ENCODE measurements around the gene RNF224.

RNF224 gene

DNA sequence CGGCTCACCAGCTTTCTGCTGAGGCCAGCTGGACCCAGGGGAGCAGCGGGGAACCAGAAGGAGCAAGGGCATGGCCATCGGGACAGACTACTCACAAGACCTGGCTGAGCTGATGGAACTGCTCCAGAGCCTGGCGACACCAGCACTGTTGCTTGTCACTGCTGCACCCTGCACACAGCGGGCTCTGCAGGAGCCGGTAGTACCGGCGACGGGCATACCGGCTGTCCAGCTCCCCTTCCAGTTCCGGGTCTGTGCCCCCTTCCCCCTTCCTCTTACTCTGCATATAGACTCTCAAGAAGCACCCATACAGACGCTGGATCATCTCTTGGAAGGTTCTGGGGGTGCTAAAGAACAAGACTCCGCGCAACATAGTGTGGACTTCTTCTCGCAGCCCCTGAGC, 39.9 kb upstream of the RNF224 start:
- Histone ChIP-seq H3K4me1 (ENCODE audit: control insufficient read depth, insufficient read depth, low read length) (peaks cover 24% of the 10 kb centered on the region), H3K9ac (ENCODE audit: low read length) (no peak overlapping the region), H3K27me3 (ENCODE audit: control insufficient read depth, insufficient read depth, low read length) (no peaks in the 10 kb centered on the region), H3K27ac (ENCODE audit: low read depth, low read length) (no peak overlapping the region), H3K4me3 (ENCODE audit: low read length) (peak overlapping the region; percentile 90), H3K36me3 (ENCODE audit: control insufficient read depth, insufficient read depth, low read length) (peaks cover 39% of the 10 kb centered on the region)

DNA sequence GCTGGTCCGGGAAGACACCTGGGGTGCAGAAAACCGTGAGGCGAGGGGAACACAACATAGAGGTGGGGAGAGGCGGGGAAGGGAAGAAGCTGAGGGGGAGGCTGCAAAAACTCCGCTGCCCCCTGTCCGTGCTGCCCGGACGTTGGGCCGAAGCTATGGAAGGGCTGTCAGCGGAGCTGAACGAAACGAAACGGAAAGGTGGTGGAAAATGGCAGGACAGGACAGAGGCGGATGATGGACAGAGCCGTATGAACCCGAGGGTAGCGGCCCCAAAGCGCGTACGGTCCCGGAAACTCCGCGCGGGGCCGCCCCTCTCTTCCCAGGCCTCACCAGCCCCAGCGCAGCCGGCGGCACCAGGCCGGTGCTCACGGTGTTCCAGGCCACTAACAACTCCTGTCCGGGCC, 39.2 kb upstream of the RNF224 start:
- Histone ChIP-seq H3K36me3 (ENCODE audit: control insufficient read depth, insufficient read depth, low read length) (peaks cover 32% of the 10 kb centered on the region), H3K4me3 (ENCODE audit: low read length) (peak overlapping the region; percentile 90), H3K9ac (ENCODE audit: low read length) (peak overlapping the region; percentile 66), H3K27me3 (ENCODE audit: control insufficient read depth, insufficient read depth, low read length) (no peaks in the 10 kb centered on the region), H3K4me1 (ENCODE audit: control insufficient read depth, insufficient read depth, low read length) (peaks cover 24% of the 10 kb centered on the region), H3K27ac (ENCODE audit: low read depth, low read length) (peak overlapping the region; percentile 91)

DNA sequence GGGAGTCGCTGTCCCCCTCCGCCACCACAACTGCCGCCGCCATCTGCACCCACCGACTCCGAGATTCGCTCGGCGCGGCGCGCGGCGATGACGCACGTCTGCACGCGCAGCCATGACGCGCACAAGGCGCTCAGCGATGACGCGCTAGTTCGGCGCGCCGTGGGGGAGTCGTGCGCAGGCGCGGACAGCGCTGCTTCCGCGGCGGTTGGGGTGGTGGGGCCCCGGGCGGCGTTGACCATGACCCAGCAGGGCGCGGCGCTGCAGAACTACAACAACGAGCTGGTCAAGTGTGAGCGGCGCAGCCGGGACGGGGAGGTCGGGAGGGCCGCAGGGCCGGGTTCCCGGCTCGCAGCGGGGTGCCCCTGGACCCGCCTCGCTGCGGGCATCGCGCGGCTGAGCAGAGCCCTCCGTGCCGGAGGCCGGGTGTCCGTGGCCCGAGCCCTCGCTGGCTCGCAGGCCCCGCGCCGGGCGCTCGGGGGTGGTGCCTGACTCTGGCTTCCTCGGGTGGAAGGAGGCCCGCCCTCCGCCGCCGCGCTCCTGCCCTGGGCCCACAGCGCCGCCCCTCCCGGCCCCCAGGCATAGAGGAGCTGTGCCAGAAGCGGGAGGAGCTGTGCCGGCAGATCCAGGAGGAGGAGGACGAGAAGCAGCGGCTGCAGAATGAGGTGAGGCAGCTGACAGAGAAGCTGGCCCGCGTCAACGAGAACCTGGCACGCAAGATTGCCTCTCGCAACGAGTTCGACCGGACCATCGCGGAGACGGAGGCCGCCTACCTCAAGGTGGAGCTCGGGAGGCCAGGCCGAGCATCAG, 38.6 kb upstream of the RNF224 start, which contains the start of the genes ANAPC2 and SSNA1:
TSS of gene ANAPC2 (minus strand) at position 71 of the 807 bp plus-strand sequence. CDS start at position 43, 28 bp downstream.
TSS of gene SSNA1 (plus strand) at position 187 of the 807 bp plus-strand sequence. CDS start at position 238, 51 bp downstream.
- Histone ChIP-seq H3K4me3 (ENCODE audit: low read length) (peak within 1 kb of the TSS; percentile 92), H3K36me3 (ENCODE audit: control insufficient read depth, insufficient read depth, low read length) (peaks cover 26% of the 10 kb centered on the region), H3K4me1 (ENCODE audit: control insufficient read depth, insufficient read depth, low read length) (peaks cover 24% of the 10 kb centered on the region), H3K9ac (ENCODE audit: low read length) (peak within 1 kb of the TSS; percentile 90), H3K27ac (ENCODE audit: low read depth, low read length) (peak within 1 kb of the TSS; percentile 91), H3K27me3 (ENCODE audit: control insufficient read depth, insufficient read depth, low read length) (no peaks in the 10 kb centered on the region)

DNA sequence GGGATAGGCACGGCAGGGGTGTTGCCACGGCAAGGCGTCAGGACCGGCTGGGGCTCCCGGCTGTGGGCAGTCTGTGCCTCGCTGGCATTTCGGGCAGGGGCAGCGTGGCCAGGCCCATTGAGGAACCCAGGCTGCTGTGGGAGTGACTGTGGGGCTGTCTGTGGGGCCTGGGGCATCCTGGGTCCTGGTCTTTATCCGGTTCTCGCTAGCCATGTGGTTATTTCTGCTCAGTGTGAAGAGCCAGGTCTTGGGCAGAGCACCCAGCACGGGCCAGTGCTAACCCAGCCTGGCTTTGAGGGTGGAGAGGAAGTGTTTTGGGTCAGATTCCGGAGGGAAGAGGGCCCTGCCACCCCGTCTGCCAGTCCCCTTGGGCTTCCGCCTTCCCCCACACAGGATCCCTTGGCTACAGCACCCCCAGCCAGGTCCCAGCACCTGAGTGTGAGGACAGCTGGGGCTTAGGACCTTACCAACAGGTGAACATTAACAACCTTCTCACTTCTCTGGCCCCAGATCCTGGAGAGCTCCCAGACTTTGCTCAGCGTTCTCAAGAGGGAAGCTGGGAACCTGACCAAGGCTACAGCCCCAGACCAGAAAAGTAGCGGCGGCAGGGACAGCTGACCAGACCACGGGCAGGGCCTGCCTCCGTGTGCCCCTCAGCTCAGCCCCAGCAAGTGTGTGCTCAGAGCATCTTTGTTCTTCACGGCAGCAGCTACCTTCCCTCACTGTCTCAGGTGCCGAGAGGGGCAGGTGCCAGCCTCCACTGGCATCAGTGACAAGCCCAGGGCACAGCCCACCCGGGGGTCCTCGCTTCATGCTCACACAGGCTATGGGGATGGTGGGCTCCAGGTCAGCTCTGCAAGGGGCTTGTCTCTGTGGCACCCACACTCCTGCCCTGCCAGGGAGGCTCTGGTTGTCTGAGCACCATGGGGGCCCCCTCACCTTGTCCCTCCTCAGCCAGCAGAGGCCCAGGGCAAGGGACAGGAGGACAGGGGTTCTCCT, 37.7 kb upstream of the RNF224 start:
- H3K9ac ChIP-seq (ENCODE audit: low read length), result peak overlapping the region; percentile 58
- peaks cover 24% of the 10 kb centered on the region for H3K4me1 ChIP-seq (ENCODE audit: control insufficient read depth, insufficient read depth, low read length)
- H3K27ac ChIP-seq (ENCODE audit: low read depth, low read length), result peak overlapping the region; percentile 91
- no peaks in the 10 kb centered on the region for H3K27me3 ChIP-seq (ENCODE audit: control insufficient read depth, insufficient read depth, low read length)
- H3K36me3 ChIP-seq (ENCODE audit: control insufficient read depth, insufficient read depth, low read length), result peaks cover 24% of the 10 kb centered on the region
- peak overlapping the region; percentile 92 for H3K4me3 ChIP-seq (ENCODE audit: low read length)

- H3K36me3 ChIP-seq (ENCODE audit: control insufficient read depth, insufficient read depth, low read length), result peaks cover 24% of the 10 kb centered on the region
- H3K4me1 ChIP-seq (ENCODE audit: control insufficient read depth, insufficient read depth, low read length), result peaks cover 24% of the 10 kb centered on the region
- H3K4me3 ChIP-seq (ENCODE audit: low read length), result no peak overlapping the region
Observed at GRCh38 chr9:137190315-137190856, 36.9 kb upstream of the RNF224 start.

GRCh38 chr9:137191245-137191644, 36.1 kb upstream of the RNF224 start:
- Histone ChIP-seq H3K27me3 (ENCODE audit: control insufficient read depth, insufficient read depth, low read length) (no peaks in the 10 kb centered on the region), H3K36me3 (ENCODE audit: control insufficient read depth, insufficient read depth, low read length) (peaks cover 18% of the 10 kb centered on the region), H3K4me3 (ENCODE audit: low read length) (no peak overlapping the region), H3K27ac (ENCODE audit: low read depth, low read length) (no peak overlapping the region), H3K4me1 (ENCODE audit: control insufficient read depth, insufficient read depth, low read length) (peaks cover 24% of the 10 kb centered on the region), H3K9ac (ENCODE audit: low read length) (no peak overlapping the region)

More at GRCh38 chr9:137190315-137190856, 36.9 kb upstream of the RNF224 start:
- H3K9ac ChIP-seq (ENCODE audit: low read length), result no peak overlapping the region
- H3K27me3 ChIP-seq (ENCODE audit: control insufficient read depth, insufficient read depth, low read length), result no peaks in the 10 kb centered on the region
- no peak overlapping the region for H3K27ac ChIP-seq (ENCODE audit: low read depth, low read length)

DNA sequence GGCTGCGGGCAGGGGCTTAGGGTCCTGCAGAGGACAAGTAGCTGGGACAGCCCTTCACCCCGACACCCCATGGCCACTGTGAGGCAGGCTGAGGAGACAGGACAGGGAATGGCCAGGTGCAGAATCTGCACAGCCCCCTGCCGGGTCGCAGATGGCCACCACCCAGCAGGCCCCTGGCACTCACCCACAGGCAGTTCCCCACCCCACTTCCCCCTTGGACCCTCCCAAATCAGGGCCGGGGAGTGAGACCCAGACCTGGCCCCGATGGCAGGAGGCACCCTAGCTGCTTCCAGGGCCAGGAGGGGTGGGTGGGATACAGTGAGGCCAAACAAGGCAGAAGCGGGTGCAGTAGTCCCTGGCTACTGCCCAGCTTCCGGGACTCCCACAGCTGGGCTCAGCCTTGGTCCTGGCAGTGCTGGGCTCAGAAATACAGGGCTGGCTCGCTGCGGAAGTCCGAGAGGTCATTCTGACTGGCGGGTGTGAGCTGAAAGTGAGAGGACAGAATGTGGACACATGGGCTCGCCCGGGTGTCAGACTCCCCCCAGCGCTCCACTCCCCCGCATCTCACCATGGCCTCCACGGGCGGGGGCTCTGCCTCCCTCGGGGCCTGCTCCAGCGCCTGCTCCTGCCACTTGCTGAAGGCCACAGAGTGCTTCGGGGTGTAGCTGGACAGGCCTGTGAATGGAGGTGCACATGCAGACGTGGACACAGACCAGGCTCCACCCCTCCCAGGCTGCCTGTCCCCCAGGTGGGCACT, 35.4 kb upstream of the RNF224 start:
- Histone ChIP-seq H3K27ac (ENCODE audit: low read depth, low read length) (no peak overlapping the region), H3K36me3 (ENCODE audit: control insufficient read depth, insufficient read depth, low read length) (peaks cover 18% of the 10 kb centered on the region), H3K27me3 (ENCODE audit: control insufficient read depth, insufficient read depth, low read length) (no peaks in the 10 kb centered on the region), H3K4me1 (ENCODE audit: control insufficient read depth, insufficient read depth, low read length) (peaks cover 20% of the 10 kb centered on the region), H3K9ac (ENCODE audit: low read length) (no peak overlapping the region), H3K4me3 (ENCODE audit: low read length) (no peak overlapping the region)

DNA sequence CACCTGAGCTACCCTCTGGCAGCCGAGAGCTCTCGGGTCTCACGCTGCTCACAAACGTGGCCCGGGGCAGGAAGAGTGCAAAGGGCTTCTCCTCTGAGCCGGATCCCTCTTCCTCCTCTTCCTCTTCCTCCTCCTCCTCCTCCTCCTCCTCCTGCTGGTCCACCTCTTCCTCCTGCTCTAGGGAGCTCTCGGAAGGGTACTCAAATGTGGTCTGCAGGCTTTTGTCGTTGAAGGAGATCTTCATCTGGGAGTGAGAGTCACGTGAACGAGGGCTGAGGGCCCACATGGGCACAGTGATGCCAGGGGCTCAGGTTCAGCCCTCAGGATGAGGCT, 34.9 kb upstream of the RNF224 start:
- Histone ChIP-seq H3K36me3 (ENCODE audit: control insufficient read depth, insufficient read depth, low read length) (peaks cover 18% of the 10 kb centered on the region), H3K4me1 (ENCODE audit: control insufficient read depth, insufficient read depth, low read length) (peaks cover 14% of the 10 kb centered on the region), H3K27me3 (ENCODE audit: control insufficient read depth, insufficient read depth, low read length) (no peaks in the 10 kb centered on the region), H3K9ac (ENCODE audit: low read length) (peak overlapping the region; percentile 8), H3K4me3 (ENCODE audit: low read length) (no peak overlapping the region), H3K27ac (ENCODE audit: low read depth, low read length) (no peak overlapping the region)

DNA sequence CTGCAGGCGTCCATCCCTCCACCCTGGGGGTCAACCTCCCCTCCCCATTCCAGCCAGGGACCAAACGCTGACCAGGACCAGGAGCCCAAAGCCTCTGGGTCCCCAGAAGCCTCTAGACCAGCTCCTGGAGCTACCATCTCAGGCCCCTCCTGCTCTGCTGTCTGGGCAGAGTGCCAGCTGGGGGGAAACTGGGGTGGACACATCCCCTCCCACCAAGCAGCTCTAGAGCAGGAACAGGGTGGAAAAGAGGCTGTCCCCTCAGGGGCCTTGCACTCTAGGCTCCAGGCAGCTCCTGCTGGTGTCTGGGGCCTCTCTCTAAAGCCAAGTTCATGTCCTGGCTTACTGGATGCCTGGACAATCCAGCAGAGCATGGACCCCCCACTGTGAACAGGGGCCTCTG, 34.4 kb upstream of the RNF224 start:
- Histone ChIP-seq H3K9ac (ENCODE audit: low read length) (no peak overlapping the region), H3K4me1 (ENCODE audit: control insufficient read depth, insufficient read depth, low read length) (peaks cover 10% of the 10 kb centered on the region), H3K27ac (ENCODE audit: low read depth, low read length) (no peak overlapping the region), H3K4me3 (ENCODE audit: low read length) (no peak overlapping the region), H3K27me3 (ENCODE audit: control insufficient read depth, insufficient read depth, low read length) (no peaks in the 10 kb centered on the region), H3K36me3 (ENCODE audit: control insufficient read depth, insufficient read depth, low read length) (peaks cover 18% of the 10 kb centered on the region)

DNA sequence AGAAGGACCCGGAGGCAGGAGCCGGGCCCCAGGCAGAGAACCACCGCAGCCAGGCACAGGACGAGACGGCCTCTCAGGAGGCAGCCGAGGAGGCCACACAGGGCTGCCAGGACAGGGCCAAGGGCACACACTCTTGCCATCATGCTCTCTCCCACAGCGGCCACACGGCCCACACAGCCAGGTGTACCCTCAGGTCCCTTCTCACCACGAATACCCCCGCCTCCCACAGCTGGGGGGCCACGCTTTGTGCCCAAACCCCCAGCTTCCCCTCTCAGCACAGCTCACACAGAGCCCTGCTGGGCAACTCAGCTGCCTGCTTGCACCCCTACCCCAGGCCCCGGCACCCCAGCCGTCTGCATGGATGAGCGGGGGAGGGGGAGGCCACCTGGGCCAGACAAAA, 33.5 kb upstream of the RNF224 start:
- Histone ChIP-seq H3K27me3 (ENCODE audit: control insufficient read depth, insufficient read depth, low read length) (no peaks in the 10 kb centered on the region), H3K4me3 (ENCODE audit: low read length) (no peak overlapping the region), H3K36me3 (ENCODE audit: control insufficient read depth, insufficient read depth, low read length) (peaks cover 18% of the 10 kb centered on the region), H3K4me1 (ENCODE audit: control insufficient read depth, insufficient read depth, low read length) (peaks cover 10% of the 10 kb centered on the region), H3K9ac (ENCODE audit: low read length) (no peak overlapping the region), H3K27ac (ENCODE audit: low read depth, low read length) (no peak overlapping the region)

DNA sequence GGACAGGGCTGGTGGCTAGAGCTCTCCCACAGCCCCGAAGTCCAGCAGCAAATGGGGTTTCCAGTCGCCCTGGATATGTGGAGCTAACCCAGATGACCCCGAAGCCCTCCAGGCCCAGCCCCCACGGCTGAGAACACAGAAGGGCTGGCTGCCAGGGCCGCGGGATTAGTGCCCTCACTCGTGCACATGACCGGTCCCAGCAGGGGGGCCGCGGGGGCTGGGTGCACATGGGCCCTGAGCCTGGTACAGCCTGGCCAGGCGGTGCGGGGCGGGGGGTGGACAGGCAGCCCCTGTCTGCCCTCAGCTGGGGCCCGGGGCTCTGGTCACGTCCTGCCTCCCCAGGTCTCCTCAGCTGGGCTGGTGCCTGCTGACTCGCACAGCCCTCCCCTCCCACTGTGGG, 32.9 kb upstream of the RNF224 start:
- no peaks in the 10 kb centered on the region for H3K27me3 ChIP-seq (ENCODE audit: control insufficient read depth, insufficient read depth, low read length)
- H3K36me3 ChIP-seq (ENCODE audit: control insufficient read depth, insufficient read depth, low read length), result peaks cover 18% of the 10 kb centered on the region
- H3K4me3 ChIP-seq (ENCODE audit: low read length), result peak overlapping the region; percentile 33
- H3K27ac ChIP-seq (ENCODE audit: low read depth, low read length), result no peak overlapping the region
- no peak overlapping the region for H3K9ac ChIP-seq (ENCODE audit: low read length)
- peaks cover 8% of the 10 kb centered on the region for H3K4me1 ChIP-seq (ENCODE audit: control insufficient read depth, insufficient read depth, low read length)

Data from rectal smooth muscle tissue (tissue), 1 donor.